Measurements from ENCODE around the gene TCTN2. TPM values are rescaled to one million over a fixed set of nuclear protein-coding genes. Genes with fewer than 3 reads are reported as not detected.
A peak's percentile ranks its signal among the peaks of the same experiment; 100 is the strongest.

Gene TCTN2
- total and polyA plus RNA-seq, 9 of the 15 experiments (the other 6 are each of a cell fraction or from before 2014, with no cell fraction given) = 0.58 to 5.5 (median 3.6) TPM

DNA sequence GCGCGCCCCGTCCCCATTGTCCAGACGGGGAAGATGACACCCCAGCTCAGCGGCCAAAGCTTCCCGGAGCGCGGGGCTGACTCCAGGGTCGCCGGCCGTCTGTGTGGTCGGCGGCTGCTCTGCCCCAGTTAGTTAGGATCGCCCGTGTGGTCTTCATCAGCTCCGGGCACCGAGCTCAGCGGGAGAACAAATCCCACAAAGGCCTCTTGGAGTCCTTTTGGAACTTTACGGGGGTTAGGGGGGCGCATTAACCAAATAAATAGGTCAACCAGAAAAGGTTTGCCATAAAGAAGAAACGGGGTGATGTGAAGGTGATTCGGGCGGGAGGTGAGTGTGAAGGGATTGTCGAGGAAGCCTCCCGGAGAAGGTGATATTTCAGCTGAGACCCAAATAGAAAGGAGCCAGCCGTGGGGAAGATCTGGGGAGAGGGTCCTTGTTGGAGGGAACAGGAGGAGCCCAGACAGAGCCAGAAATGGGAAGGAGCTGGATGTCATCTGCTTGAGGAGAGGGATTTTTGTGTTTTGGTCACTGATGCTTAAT is 41.9 kb downstream of the TCTN2 start:
- DNase-seq (ENCODE audit: extremely low read depth in 1 of 4, low spot score in 3 of 4) (peak in 1 of 4 experiments; percentile 12), ATAC-seq (no peak), FAIRE-seq (no peak)
- no peaks in the 10 kb centered on the region for H3K9me1 ChIP-seq (ENCODE audit: control insufficient read depth, insufficient read depth, low read length)
- no peaks in the 10 kb centered on the region for H3K27me3 ChIP-seq (ENCODE audit: control insufficient read depth in 2 of 2, insufficient read depth in 2 of 2, low read length in 2 of 2)
- BruUV-seq (replicated peaks) = no TSS peak
- intact Hi-C loops (cut with micrococcal nuclease) (loop anchor here (5.0 to 10.0 kb wide), 2 partner anchors 81 to 328 kb away; partner anchors contain the start of genes EIF2B1, GTF2H3 and KMT5A), in situ Hi-C loops (cut with MboI) (no loop called here)
- H3K4me2 ChIP-seq (ENCODE audit: insufficient read depth, low read length) = peak overlapping the region; percentile 91
- under 1% methylated on average over 25 of the region's 26 CpGs for WGBS (ENCODE audit: insufficient coverage, low coverage, missing lambda C conversion rate)
- ChIA-PET CTCF (ENCODE audit: low intra/inter-chr PET ratio) (no interaction called here), POLR2A (interaction anchor here (0.6 to 1.7 kb wide), 10 partner anchors 9 to 1203 kb away, joined by 3 to 8 read pairs (median 4); no protein-coding TSS in a partner anchor)
- no peaks in the 10 kb centered on the region for H3K9me3 ChIP-seq (replicated peaks; ENCODE audit: control insufficient read depth, insufficient read depth, low read depth, low read length)
- TF ChIP-seq, protein P1, sequence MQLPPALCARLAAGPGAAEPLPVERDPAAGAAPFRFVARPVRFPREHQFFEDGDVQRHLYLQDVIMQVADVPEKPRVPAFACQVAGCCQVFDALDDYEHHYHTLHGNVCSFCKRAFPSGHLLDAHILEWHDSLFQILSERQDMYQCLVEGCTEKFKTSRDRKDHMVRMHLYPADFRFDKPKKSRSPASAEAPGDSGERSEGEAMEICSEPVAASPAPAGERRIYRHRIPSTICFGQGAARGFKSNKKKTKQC (CRISPR knock-in tag; IDR thresholded peaks at IDR 0.05) = peak; percentile 55
- TF ChIP-seq XRCC3 (IDR thresholded peaks at IDR 0.05) = no peak
- peak; percentile 9; the same call in 1 of the 2 replicates for TF ChIP-seq ZFX (CRISPR knock-in tag; IDR thresholded peaks at IDR 0.05)
- TF ChIP-seq, protein P2, sequence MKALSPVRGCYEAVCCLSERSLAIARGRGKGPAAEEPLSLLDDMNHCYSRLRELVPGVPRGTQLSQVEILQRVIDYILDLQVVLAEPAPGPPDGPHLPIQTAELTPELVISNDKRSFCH (CRISPR knock-in tag; IDR thresholded peaks at IDR 0.05) = no peak
- TF ChIP-seq, protein P2 (tag; IDR thresholded peaks at IDR 0.05) = 0 out of 2 replicates have a peak, but pooled peaks have one; percentile 10
- TF ChIP-seq, protein P3, sequence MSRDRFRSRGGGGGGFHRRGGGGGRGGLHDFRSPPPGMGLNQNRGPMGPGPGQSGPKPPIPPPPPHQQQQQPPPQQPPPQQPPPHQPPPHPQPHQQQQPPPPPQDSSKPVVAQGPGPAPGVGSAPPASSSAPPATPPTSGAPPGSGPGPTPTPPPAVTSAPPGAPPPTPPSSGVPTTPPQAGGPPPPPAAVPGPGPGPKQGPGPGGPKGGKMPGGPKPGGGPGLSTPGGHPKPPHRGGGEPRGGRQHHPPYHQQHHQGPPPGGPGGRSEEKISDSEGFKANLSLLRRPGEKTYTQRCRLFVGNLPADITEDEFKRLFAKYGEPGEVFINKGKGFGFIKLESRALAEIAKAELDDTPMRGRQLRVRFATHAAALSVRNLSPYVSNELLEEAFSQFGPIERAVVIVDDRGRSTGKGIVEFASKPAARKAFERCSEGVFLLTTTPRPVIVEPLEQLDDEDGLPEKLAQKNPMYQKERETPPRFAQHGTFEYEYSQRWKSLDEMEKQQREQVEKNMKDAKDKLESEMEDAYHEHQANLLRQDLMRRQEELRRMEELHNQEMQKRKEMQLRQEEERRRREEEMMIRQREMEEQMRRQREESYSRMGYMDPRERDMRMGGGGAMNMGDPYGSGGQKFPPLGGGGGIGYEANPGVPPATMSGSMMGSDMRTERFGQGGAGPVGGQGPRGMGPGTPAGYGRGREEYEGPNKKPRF (IDR thresholded peaks at IDR 0.05; ENCODE audit: low read depth, low read length) = no peak
- TF ChIP-seq NR1H2 (CRISPR knock-in tag; IDR thresholded peaks at IDR 0.05) = peak; percentile 36; the same call in 1 of the 2 replicates
- peak; percentile 20 for TF ChIP-seq HNRNPLL (IDR thresholded peaks at IDR 0.05; ENCODE audit: low read depth, low read length, poor library complexity, severe bottlenecking)
- no peak for TF ChIP-seq CREB1 (IDR thresholded peaks at IDR 0.05)
- TF ChIP-seq CREB1 (CRISPR knock-in tag; IDR thresholded peaks at IDR 0.05) = 0 out of 2 replicates have a peak, but pooled peaks have one; percentile 15
- TF ChIP-seq FOXK1 (CRISPR knock-in tag; IDR thresholded peaks at IDR 0.05; ENCODE audit: borderline replicate concordance) = 0 out of 2 replicates have a peak, but pooled peaks have one; percentile 52
- H2AFZ ChIP-seq (ENCODE audit: low read depth, low read length) = no peak overlapping the region
- peaks cover 13% of the 10 kb centered on the region for H3K36me3 ChIP-seq (ENCODE audit: control insufficient read depth, insufficient read depth, low read length)
- H3K79me2 ChIP-seq (ENCODE audit: control insufficient read depth, insufficient read depth, low read length) = peaks cover 55% of the 10 kb centered on the region
- H3K9ac ChIP-seq (ENCODE audit: insufficient read depth in 1 of 2, low read depth in 2 of 2, low read length in 2 of 2) = peak overlapping the region; percentile 86 to 99
- H3K4me1 ChIP-seq (replicated peaks in 1 of 2; ENCODE audit: control insufficient read depth in 2 of 2, insufficient read depth in 2 of 2, low read length in 2 of 2) = peaks cover 23 to 27% of the 10 kb centered on the region in 2 experiments
- H3K27ac ChIP-seq (ENCODE audit: extremely low read depth, low read depth, low read length) = peak overlapping the region; percentile 80
- peak overlapping the region; percentile 95 for H3K4me3 ChIP-seq
- peaks cover 4% of the 10 kb centered on the region; the same call in 1 of the 2 replicates for H4K20me1 ChIP-seq (replicated peaks; ENCODE audit: control insufficient read depth, insufficient read depth, low read length)

All from K562 (cell line).